DND-41 (cell line): ENCODE measurements around the gene IDI1.

Source experiments
- ATAC-seq: fragments of 200-7000 bp; cut with Tn5 transposase; 3 replicates; pipeline ENCODE4 v1.9.1; 2021; ENCODE audit warnings: low read depth; ENCODE audit not compliant: insufficient read depth
- DNase-seq: peaks from one replicate; pipeline ENCODE4 v3.0.0-alpha.2; 2020
- H2AFZ ChIP-seq: 2 replicates; pipeline ENCODE4 v1.6.0; 2012; ENCODE audit warnings: low read depth, low read length
- H3K27ac ChIP-seq: 2 replicates; pipeline ENCODE4 v1.5.1; 2012; ENCODE audit warnings: low read length, inconsistent platforms
- H3K27me3 ChIP-seq: fragments of 200-600 bp; sonication (generic); 2 replicates; pipeline ENCODE4 v1.6.0; 2012; ENCODE audit warnings: low read length, mild to moderate bottlenecking, inconsistent platforms; ENCODE audit not compliant: insufficient read depth, poor library complexity
- H3K36me3 ChIP-seq: 2 replicates; pipeline ENCODE4 v1.5.1; 2012; ENCODE audit warnings: low read length, inconsistent platforms; ENCODE audit not compliant: insufficient read depth
- H3K4me1 ChIP-seq: 2 replicates; pipeline ENCODE4 v1.5.1; 2012; ENCODE audit warnings: mild to moderate bottlenecking, low read length; ENCODE audit not compliant: insufficient read depth
- H3K4me2 ChIP-seq: 2 replicates; pipeline ENCODE4 v1.6.0; 2012; ENCODE audit warnings: mild to moderate bottlenecking, moderate library complexity, low read length, inconsistent platforms; ENCODE audit not compliant: insufficient read depth
- H3K4me3 ChIP-seq, 2 experiments: fragments of 200-600 bp in 1 of 2; shearing (Covaris generic) in 1 of 2; 2 replicates each; pipeline ENCODE4 v1.5.1; 2012 to 2016; ENCODE audit warnings: inconsistent platforms in 2 of 2, low read length in 2 of 2, mild to moderate bottlenecking in 2 of 2, low read depth in 1 of 2, moderate library complexity in 1 of 2
- H3K79me2 ChIP-seq: 2 replicates; pipeline ENCODE4 v1.6.0; 2012; ENCODE audit warnings: low read length, inconsistent platforms; ENCODE audit not compliant: insufficient read depth
- H3K9ac ChIP-seq: 2 replicates; pipeline ENCODE4 v1.6.0; 2012; ENCODE audit warnings: low read depth, mild to moderate bottlenecking, inconsistent platforms, low read length, moderate library complexity
- H3K9me3 ChIP-seq: 2 replicates; pipeline ENCODE4 v1.5.1; 2012; ENCODE audit warnings: low read length, moderate library complexity, mild to moderate bottlenecking, inconsistent platforms; ENCODE audit not compliant: insufficient read depth, severe bottlenecking
- H4K20me1 ChIP-seq: 2 replicates; pipeline ENCODE4 v1.6.0; 2012; ENCODE audit warnings: low read length; ENCODE audit not compliant: insufficient read depth
- EZH2 ChIP-seq: IDR thresholded peaks from 3 replicates; pipeline ENCODE4 v1.6.1; 2012; ENCODE audit warnings: borderline replicate concordance, low read depth, mild to moderate bottlenecking, moderate library complexity, low read length, inconsistent platforms; ENCODE audit not compliant: severe bottlenecking
- TF ChIP-seq, protein P1 (sequence below): IDR thresholded peaks from 2 replicates; pipeline ENCODE4 v1.5.1; 2012; ENCODE audit warnings: borderline replicate concordance, low read length, moderate library complexity, mild to moderate bottlenecking; ENCODE audit not compliant: poor library complexity, severe bottlenecking; ENCODE audit errors: extremely low read depth

Gene IDI1

DNA sequence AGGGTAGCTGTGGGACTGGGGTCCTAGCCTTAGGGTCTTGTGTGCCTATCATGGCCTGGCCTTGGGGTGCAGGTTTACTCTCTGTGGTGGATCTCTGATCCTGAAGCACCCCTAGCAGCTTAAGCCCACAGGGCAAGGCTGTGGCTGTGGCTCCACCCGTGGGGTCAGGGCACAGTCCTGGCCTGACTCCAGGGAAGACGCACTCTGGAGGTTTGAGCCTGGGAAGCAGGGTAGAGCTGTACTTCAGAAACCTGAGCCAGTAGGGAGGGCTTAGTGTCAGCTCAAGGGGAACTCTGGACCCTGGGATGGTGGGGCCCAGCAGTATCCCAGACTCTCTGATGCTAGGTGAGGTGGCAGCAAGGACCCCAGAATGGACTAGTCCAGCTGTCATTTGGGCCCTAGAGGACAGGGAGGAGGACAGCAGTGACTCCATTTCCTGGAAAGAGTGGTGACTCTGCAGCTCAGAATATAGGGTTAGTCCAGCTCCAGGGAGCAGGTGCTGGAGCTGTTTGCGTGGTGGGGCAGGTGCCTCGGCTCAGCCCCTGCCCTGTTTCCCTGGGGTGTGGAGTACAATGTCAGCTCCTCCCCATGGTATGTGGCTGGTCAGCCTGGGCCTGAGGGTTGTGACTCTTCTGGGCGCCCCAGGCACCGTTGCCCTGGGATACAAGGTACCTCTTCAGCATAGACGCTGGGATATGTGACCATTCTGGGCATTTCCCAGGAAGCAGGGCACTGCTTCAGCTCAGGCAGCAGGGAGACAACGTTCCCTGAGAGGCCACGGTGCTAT, 44.8 kb downstream of the IDI1 start:
- Histone ChIP-seq H2AFZ (no peak overlapping the region), H3K9ac (no peak overlapping the region), H3K27me3 (no peaks in the 10 kb centered on the region), H3K4me1 (no peaks in the 10 kb centered on the region), H3K27ac (no peak overlapping the region; the same call in 1 of the 2 replicates), H3K79me2 (peaks cover 63% of the 10 kb centered on the region), H3K9me3 (peaks cover 2% of the 10 kb centered on the region), H3K4me2 (no peak overlapping the region), H3K36me3 (peaks cover 100% of the 10 kb centered on the region), H3K4me3 (no peak overlapping the region), H4K20me1 (peaks cover 31% of the 10 kb centered on the region)
- ATAC-seq (no peak; the same call in 2 of the 3 replicates), DNase-seq (no peak)
- TF ChIP-seq, protein P1, sequence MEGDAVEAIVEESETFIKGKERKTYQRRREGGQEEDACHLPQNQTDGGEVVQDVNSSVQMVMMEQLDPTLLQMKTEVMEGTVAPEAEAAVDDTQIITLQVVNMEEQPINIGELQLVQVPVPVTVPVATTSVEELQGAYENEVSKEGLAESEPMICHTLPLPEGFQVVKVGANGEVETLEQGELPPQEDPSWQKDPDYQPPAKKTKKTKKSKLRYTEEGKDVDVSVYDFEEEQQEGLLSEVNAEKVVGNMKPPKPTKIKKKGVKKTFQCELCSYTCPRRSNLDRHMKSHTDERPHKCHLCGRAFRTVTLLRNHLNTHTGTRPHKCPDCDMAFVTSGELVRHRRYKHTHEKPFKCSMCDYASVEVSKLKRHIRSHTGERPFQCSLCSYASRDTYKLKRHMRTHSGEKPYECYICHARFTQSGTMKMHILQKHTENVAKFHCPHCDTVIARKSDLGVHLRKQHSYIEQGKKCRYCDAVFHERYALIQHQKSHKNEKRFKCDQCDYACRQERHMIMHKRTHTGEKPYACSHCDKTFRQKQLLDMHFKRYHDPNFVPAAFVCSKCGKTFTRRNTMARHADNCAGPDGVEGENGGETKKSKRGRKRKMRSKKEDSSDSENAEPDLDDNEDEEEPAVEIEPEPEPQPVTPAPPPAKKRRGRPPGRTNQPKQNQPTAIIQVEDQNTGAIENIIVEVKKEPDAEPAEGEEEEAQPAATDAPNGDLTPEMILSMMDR = no peak

- Histone ChIP-seq H3K27ac (no peak overlapping the region), H3K4me1 (no peaks in the 10 kb centered on the region), H2AFZ (no peak overlapping the region), H4K20me1 (peaks cover 30% of the 10 kb centered on the region), H3K4me2 (no peak overlapping the region), H3K4me3 (no peak overlapping the region), H3K79me2 (peaks cover 70% of the 10 kb centered on the region), H3K27me3 (no peaks in the 10 kb centered on the region), H3K9me3 (peaks cover 2% of the 10 kb centered on the region), H3K9ac (no peak overlapping the region), H3K36me3 (peaks cover 99% of the 10 kb centered on the region)
- TF ChIP-seq, protein P1 = no peak
- TF ChIP-seq EZH2 = no peak
- DNase-seq (no peak), ATAC-seq (no peak)
Observed at GRCh38 chr10:1002425-1003006, 46.4 kb downstream of the IDI1 start.

- ATAC-seq (no peak), DNase-seq (no peak)
- Histone ChIP-seq H3K79me2 (peaks cover 71% of the 10 kb centered on the region), H3K27me3 (no peaks in the 10 kb centered on the region), H3K4me2 (no peak overlapping the region), H2AFZ (no peak overlapping the region), H3K27ac (no peak overlapping the region), H4K20me1 (peaks cover 26% of the 10 kb centered on the region), H3K9ac (no peak overlapping the region), H3K9me3 (peaks cover 2% of the 10 kb centered on the region), H3K4me3 (no peak overlapping the region), H3K36me3 (peaks cover 97% of the 10 kb centered on the region), H3K4me1 (no peaks in the 10 kb centered on the region)
- TF ChIP-seq, protein P1 = no peak
- no peak for TF ChIP-seq EZH2
Observed at GRCh38 chr10:997266-998022, 51.5 kb downstream of the IDI1 start.
